Esophagus squamous epithelium (tissue), 4 donors: Measurements from ENCODE around the gene TMEM79.

Experiments used
- POLR2A ChIP-seq, 4 donors: fragments of 450-650 bp; IDR thresholded peaks; one replicate each; pipeline ENCODE4 v1.6.1; 2017; ENCODE audit warnings: antibody characterized with exemption in 4 of 4, mild to moderate bottlenecking in 4 of 4, moderate library complexity in 3 of 4
- TF ChIP-seq, protein P1 (sequence below), 6 experiments: fragments of 450-650 bp in 4 of 6; fragments of 200-600 bp in 2 of 6; sonication (generic) in 2 of 6; IDR thresholded peaks; one replicate each; pipeline ENCODE4 v1.5.1; 2016 to 2019; ENCODE audit warnings: antibody characterized with exemption in 6 of 6, mild to moderate bottlenecking in 4 of 6, moderate library complexity in 4 of 6

DNA sequence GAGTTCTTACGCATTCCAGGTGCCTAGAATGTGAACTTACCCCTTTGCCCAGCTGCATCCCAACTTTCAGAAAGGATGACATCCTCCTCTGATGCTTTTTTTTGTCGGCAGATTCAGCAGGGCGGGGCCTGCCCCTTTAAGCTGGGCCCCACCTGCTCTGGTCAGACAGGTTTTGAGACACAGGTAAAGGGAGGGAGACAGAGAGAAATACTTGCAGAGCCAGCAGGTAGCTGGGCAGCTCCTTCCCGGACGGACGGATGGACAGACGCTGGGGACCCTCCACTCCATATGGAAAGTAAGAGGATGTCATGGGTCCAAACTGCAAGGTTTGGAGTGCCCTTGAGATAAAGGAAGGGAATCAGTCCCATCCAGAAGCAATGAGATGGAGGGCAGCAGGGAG is at the start of gene TMEM79:
- TF ChIP-seq POLR2A (IDR thresholded peaks at IDR 0.05): peak in 3 of 4 donors; percentile 35 to 62 (median 60)
- TF ChIP-seq, protein P1, sequence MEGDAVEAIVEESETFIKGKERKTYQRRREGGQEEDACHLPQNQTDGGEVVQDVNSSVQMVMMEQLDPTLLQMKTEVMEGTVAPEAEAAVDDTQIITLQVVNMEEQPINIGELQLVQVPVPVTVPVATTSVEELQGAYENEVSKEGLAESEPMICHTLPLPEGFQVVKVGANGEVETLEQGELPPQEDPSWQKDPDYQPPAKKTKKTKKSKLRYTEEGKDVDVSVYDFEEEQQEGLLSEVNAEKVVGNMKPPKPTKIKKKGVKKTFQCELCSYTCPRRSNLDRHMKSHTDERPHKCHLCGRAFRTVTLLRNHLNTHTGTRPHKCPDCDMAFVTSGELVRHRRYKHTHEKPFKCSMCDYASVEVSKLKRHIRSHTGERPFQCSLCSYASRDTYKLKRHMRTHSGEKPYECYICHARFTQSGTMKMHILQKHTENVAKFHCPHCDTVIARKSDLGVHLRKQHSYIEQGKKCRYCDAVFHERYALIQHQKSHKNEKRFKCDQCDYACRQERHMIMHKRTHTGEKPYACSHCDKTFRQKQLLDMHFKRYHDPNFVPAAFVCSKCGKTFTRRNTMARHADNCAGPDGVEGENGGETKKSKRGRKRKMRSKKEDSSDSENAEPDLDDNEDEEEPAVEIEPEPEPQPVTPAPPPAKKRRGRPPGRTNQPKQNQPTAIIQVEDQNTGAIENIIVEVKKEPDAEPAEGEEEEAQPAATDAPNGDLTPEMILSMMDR (IDR thresholded peaks at IDR 0.05): no peak
